GM18520 (cell line): Measurements from ENCODE around the gene FNTB.
"Not testable (repeated sequence)": the region's sequence is repeated elsewhere in the genome, so short reads cannot be mapped to it uniquely, and the experiment has no call there.

Source experiments
- ATAC-seq: cut with Tn5 transposase; IDR thresholded peaks from one replicate; pipeline ENCODE4 v1.9.1; 2021; ENCODE audit not compliant: unreplicated experiment

FNTB gene

GRCh38 chr14:65080960-65081747 lies 94.5 kb downstream of the FNTB start:
- no peak for ATAC-seq

GRCh38 chr14:65082930-65083329 lies 96.2 kb downstream of the FNTB start:
- ATAC-seq: no peak

- ATAC-seq: no peak
Measured at GRCh38 chr14:65084554-65085505, 98.1 kb downstream of the FNTB start.

DNA sequence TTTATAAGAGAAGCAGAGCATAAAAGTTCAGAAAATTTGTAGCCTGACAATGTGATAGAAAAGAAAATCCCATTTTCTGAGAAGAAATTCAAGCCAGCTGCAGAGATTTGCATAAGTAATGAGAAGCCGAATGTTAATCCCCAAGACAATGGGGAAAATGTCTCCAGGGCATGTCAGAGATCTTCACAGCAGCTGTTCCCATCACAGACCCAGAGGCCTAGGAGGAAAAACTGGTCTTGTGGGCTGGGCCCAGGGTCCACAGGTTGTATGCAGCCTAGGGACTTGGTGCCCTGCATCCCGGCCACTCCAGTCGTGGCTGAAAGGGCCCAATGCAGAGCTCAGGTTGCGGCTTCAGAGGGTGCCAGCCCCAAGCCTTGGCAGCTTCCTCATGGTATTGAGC lies 100.0 kb downstream of the FNTB start:
- ATAC-seq: not testable (repeated sequence)

GRCh38 chr14:65087835-65088234 lies 101.1 kb downstream of the FNTB start:
- not testable (repeated sequence) for ATAC-seq

DNA sequence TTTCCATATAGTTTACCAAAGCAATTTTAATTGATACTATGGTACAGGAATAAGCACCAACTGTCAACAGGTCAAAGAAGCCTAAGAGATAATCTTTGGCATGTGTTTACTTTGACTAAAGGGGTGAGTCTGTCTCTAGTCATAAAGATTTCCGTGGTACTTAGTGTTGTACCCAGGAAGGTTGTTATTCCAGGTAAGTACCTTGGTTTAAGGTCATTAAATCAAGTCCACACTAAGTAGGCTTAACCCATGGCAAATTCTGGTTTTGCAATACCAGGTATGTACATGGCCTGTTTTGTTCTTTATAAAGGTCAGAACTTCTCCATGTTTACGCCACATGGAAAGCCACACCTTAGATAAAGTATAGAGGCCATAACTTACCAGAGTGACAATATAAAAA lies 105.7 kb downstream of the FNTB start:
- no peak for ATAC-seq

DNA sequence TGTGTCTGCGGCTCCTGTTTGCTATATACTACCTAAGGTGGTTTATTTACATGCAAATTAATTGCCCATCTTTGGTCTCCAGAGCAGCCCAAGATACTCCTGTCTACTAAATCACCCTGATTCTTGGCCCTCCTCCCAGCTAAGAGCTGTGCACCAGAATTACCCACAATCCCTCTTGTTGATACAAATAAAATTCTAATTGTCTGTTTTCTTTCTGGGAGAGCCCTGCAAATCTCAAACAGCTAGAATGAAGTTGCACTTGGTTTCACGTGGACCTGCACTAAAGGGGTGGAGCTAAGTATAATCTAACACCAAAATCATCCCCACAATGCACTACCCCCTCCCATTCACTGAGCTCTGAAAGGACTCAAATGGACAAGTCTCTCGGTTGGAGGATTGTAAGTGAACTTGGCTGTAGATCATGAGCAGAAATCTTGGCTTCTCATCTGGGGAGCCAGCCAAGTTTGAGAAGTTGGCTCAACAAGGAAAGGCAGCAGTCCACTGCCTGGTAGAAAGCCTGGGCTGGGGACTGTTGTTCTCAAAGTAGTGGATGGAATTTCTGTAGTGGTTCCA lies 109.0 kb downstream of the FNTB start:
- no peak for ATAC-seq

- no peak for ATAC-seq
Measured at GRCh38 chr14:65096323-65097089, 109.8 kb downstream of the FNTB start.

- no peak for ATAC-seq
Measured at GRCh38 chr14:65098586-65098985, 111.9 kb downstream of the FNTB start.

GRCh38 chr14:65100922-65101541 lies 114.3 kb downstream of the FNTB start:
- no peak for ATAC-seq

GRCh38 chr14:65101631-65102440 lies 115.1 kb downstream of the FNTB start:
- no peak for ATAC-seq

- ATAC-seq: peak; percentile 82
Measured at GRCh38 chr14:65102441-65103149, 115.9 kb downstream of the FNTB start, which contains the start of gene MAX. Gene MAX, minus strand, starts transcription at chr14:65102517. Its CDS starts 178 bp downstream, at chr14:65102339.

DNA sequence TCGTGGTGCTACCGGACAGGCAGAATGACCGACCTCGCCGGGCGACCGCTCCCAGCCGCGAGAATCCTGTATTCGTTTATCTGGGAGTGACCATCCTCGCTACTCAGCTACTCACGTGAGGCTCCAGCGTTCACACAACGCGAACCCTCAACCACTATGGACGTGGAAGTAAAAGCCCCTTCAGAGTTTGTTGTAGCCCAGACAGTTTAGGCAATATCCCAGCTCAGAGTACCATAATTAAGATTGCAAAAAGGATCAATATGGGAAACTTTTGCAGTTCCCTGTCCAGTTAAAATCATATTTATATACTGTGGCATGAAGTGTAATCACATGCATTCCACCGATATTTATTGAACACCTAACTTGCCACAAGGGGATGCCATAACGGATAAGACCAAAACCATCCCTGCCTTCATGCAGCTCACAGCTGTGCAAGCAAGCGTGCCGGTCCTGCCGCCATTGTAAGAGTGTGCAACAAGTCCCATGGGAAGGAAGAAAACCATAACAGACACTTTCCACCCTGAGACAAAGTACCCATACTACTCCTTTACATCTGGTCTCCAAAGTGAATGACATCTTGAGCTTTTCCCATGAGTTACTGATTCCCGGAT lies 116.6 kb downstream of the FNTB start:
- no peak for ATAC-seq

DNA sequence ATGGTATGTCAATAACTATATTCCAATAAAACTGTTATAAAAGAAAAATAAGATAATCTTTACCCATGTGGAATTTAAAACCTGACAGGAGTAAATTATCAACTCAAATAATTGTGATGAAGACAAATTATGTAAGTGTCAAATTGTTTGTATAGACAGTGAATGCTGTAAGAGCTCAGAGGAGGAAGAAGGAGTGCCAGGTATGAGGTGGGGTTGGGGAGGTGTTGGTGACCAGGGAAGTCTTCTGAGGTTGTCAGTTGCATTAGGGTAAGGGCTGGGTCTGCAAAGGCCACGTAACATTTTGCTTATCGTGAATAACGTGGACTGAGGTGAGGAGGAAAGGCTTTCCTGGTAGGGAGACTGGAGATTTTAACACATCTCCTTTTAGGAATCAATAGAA lies 118.1 kb downstream of the FNTB start:
- no peak for ATAC-seq

DNA sequence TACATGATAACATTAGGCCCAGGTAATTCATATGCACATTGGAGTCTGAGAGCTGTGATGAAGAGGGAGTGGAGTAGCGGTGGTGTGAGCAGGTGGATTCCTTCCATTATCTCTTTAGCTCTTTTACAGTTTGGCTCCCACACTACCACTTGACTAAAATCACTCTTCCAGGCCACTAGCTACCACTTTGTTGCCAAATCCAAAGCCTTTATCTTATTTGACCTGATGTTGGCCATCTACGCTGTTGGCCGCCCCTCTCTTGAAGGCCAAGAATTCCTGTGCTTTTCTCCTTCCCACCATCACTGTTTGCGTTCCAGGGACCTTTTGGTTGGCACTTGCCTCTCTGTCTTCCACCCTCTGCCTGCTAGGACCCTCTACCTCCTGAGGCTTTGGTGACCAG lies 119.6 kb downstream of the FNTB start:
- ATAC-seq: no peak

- no peak for ATAC-seq
Measured at GRCh38 chr14:65106736-65107135, 120.0 kb downstream of the FNTB start.

DNA sequence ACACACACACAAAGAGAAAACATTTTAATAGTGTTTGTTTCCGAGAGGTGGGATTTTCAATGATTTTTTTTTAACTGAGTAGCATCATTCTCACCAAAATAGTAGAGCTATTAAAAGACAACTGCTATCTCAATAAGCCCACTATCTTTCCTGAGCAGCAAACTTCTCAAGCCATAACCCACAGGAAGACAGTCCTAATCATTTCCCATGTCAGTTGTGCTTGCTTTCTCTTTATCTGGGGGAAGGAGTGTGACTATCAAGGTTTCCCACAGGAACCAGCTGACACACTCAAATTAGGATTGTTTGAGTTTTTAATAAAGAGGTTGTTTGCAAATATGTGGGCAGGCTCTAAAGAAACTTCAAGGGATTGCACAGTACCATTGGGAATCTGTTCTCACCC lies 120.5 kb downstream of the FNTB start:
- no peak for ATAC-seq

DNA sequence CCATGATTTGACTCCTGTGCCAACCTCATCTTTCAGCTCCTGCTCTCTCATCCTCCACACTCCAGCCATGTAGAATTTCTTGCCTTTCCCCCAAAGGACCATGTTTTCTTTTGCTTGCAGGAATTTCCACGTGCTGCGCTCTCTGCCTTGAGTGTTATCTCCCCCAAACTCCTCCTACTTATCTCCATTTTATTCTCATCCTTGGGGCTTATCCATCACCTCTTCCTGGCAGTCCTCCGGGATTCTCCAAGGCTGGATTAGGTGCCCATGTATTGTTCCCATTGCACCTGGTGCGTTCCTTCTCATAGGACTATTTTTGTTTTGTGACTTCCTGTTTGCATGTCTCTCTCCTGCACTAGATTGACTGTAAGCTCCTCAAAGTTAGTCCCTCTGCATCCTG lies 122.7 kb downstream of the FNTB start:
- no peak for ATAC-seq
